C4-2B (cell line): ENCODE measurements around the gene PSMB2.

Experiments
- CTCF ChIP-seq: fragments of 450-650 bp; conservative IDR thresholded peaks from 2 replicates; pipeline ENCODE4 v1.5.1; 2017; ENCODE audit warnings: mild to moderate bottlenecking
- ZFX ChIP-seq: fragments of 450-650 bp; IDR thresholded peaks from 2 replicates; pipeline ENCODE4 v1.6.1; 2017

DNA sequence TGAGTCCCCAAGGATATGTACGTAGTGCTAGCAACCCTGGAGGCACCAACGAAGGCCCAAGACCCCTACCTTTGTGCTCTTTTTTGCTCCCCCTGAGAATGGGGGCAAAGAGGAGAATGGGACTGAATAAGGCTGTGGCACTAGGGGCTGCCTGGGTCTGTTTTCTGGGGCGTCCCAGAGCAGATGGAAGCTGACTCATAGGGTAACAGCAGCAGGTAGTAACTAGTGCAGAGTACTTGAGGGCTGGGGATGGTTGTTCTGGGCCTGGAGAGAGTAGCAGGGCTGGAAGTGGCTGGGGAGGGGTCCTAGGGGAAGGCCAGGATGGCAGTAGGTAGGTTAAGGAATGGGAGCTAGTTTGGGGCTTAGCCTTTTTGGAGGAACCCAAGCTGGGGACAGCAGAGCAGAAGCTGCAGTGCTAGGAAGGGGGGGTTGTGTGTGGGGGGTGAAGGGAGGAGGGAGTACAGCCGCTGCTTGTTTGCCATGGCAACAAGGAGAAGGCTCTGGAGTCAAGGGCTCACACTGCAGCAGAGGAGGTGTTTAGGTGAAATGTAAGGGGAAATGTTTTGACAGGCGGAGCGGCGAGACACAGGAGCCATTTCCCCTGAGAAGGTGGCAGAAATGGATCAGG is 81.9 kb downstream of the PSMB2 start:
- TF ChIP-seq CTCF (no peak), ZFX (no peak)
